K562 (cell line): ENCODE results near the gene PBX2. TPM values are rescaled to one million over a fixed set of nuclear protein-coding genes. Genes with fewer than 3 reads are reported as not detected.

ENCODE experiments used
- ATF1 ChIP-seq, 2 experiments: fragments of 450-650 bp in 1 of 2; IDR thresholded peaks; 2 replicates each; pipeline ENCODE4 v1.6.1; 2016; ENCODE audit warnings: missing compliant biosample characterization in 1 of 2, missing genetic modification characterization in 1 of 2
- C11orf30 ChIP-seq: fragments of 450-650 bp; IDR thresholded peaks from 2 replicates; pipeline ENCODE4 v1.6.1; 2016; ENCODE audit warnings: low read depth, mild to moderate bottlenecking
- CHAMP1 ChIP-seq: fragments of 450-650 bp; IDR thresholded peaks from 2 replicates; pipeline ENCODE4 v1.6.1; 2016; ENCODE audit warnings: mild to moderate bottlenecking
- CHD1 ChIP-seq: fragments of 200-600 bp; sonication (generic); IDR thresholded peaks from one replicate; pipeline ENCODE4 v1.6.1; 2012; ENCODE audit warnings: mild to moderate bottlenecking, moderate library complexity, low read length, inconsistent platforms
- EP400 ChIP-seq: fragments of 450-650 bp; IDR thresholded peaks from 2 replicates; pipeline ENCODE4 v1.6.1; 2017; ENCODE audit warnings: antibody characterized with exemption, mild to moderate bottlenecking, moderate library complexity
- ETV6 ChIP-seq, 3 experiments: fragments of 150-350 bp in 1 of 3; sonication (generic) in 1 of 3; formaldehyde crosslinking in 1 of 3; IDR thresholded peaks; 2 replicates each; pipeline versions ENCODE4 v1.6.1 to v1.8.0; 2014 to 2022; ENCODE audit warnings: borderline replicate concordance in 2 of 3, low read depth in 2 of 3, antibody characterized with exemption in 1 of 3, low read length in 1 of 3, mild to moderate bottlenecking in 1 of 3, missing genetic modification reagents in 1 of 3
- HDAC1 ChIP-seq, 2 experiments: fragments of 450-650 bp; IDR thresholded peaks; 2 replicates each; pipeline ENCODE4 v1.6.1; 2016 to 2017; ENCODE audit warnings: inconsistent platforms in 1 of 2, mild to moderate bottlenecking in 1 of 2, moderate library complexity in 1 of 2
- KAT2B ChIP-seq: IDR thresholded peaks from one replicate; pipeline ENCODE4 v1.6.1; 2012; ENCODE audit warnings: low read depth, mild to moderate bottlenecking, control low read depth, inconsistent platforms, low read length, moderate library complexity
- MEF2A ChIP-seq: IDR thresholded peaks from 2 replicates; pipeline ENCODE4 v1.6.1; 2011; ENCODE audit warnings: low read depth, mild to moderate bottlenecking, low read length, moderate library complexity; ENCODE audit not compliant: control insufficient read depth
- RAD21 ChIP-seq, 2 experiments: fragments of 250-450 bp in 1 of 2; fragments of 450-650 bp in 1 of 2; sonication (Bioruptor Pico) in 1 of 2; formaldehyde crosslinking in 1 of 2; IDR thresholded peaks in 1 of 2; conservative IDR thresholded peaks in 1 of 2; 2 replicates each; pipeline versions ENCODE4 v1.4.0 to v1.8.0; 2020 to 2022; ENCODE audit warnings: mild to moderate bottlenecking in 2 of 2, moderate library complexity in 1 of 2
- RNF219 ChIP-seq: fragments of 250-450 bp; sonication (Bioruptor Pico); IDR thresholded peaks from 2 replicates; pipeline ENCODE4 v1.5.0; 2022; ENCODE audit warnings: mild to moderate bottlenecking
- SMARCA4 ChIP-seq: fragments of 450-650 bp; IDR thresholded peaks from 2 replicates; pipeline ENCODE4 v1.6.1; 2016
- SRSF9 ChIP-seq: fragments of 200-400 bp; formaldehyde crosslinking; IDR thresholded peaks from 2 replicates; pipeline ENCODE4 v1.6.1; 2017; ENCODE audit warnings: low read depth, low read length, borderline replicate concordance
- ZFP91 ChIP-seq: sonication (generic); formaldehyde crosslinking; IDR thresholded peaks from 2 replicates; pipeline ENCODE4 v1.8.0; 2022; ENCODE audit warnings: mild to moderate bottlenecking, missing genetic modification reagents
- ZNF395 ChIP-seq: fragments of 200-800 bp; sonication (Bioruptor generic); IDR thresholded peaks from 2 replicates; pipeline ENCODE4 v1.6.1; 2017; ENCODE audit warnings: missing genetic modification characterization, missing compliant biosample characterization
- ZNF639 ChIP-seq, 2 experiments: fragments of 200-800 bp in 1 of 2; sonication (Bioruptor generic) in 1 of 2; sonication (generic) in 1 of 2; formaldehyde crosslinking in 1 of 2; IDR thresholded peaks in 1 of 2; conservative IDR thresholded peaks in 1 of 2; 2 replicates each; pipeline versions ENCODE4 v1.5.0 to v1.6.1; 2016 to 2020; ENCODE audit warnings: missing compliant biosample characterization in 1 of 2, missing genetic modification characterization in 1 of 2, missing genetic modification reagents in 1 of 2
- ZNF830 ChIP-seq: fragments of 250-450 bp; sonication (Bioruptor Pico); IDR thresholded peaks from 2 replicates; pipeline ENCODE4 v1.5.0; 2021; ENCODE audit warnings: mild to moderate bottlenecking
- polyA plus RNA-seq, 8 experiments: library from polyadenylated mRNA; depleted of rRNA in 4 of 8; stranded (reverse) in 5 of 8; unstranded in 3 of 8; fragments of >200 nt; fragmentation: Nextera tagmentation in 2 of 8; fragmentation: Illumina TruSeq in 1 of 8; extraction: Ambion mirVana in 2 of 8; extraction: Trizol in 1 of 8; gene quantifications; 2 replicates each; pipeline versions ENCODE4 v1.2.1 to v1.2.3, GENCODE V29; 2011 to 2014; ENCODE audit warnings: inconsistent platforms in 1 of 8, missing spikeins in 1 of 8
- total RNA-seq, 7 experiments: library from RNA; depleted of rRNA in 6 of 7; stranded (reverse); fragments of >200 nt in 6 of 7; fragmentation: Illumina TruSeq in 2 of 7; extraction: Trizol in 2 of 7; gene quantifications; 2 replicates each; pipeline versions ENCODE4 v1.2.1 to v1.2.3, GENCODE V29; 2011 to 2021; ENCODE audit warnings: low replicate concordance in 1 of 7

The PBX2 gene
- total and polyA plus RNA-seq, 9 of the 15 experiments (the other 6 are each of a cell fraction or from before 2014, with no cell fraction given): 1.9 to 134 (median 62.5) TPM

GRCh38 chr6:32167761-32168262 lies 22.2 kb downstream of the PBX2 start (continued):
- TF ChIP-seq ATF1 (CRISPR knock-in tag; IDR thresholded peaks at IDR 0.05) (no peak), ATF1 (tag; IDR thresholded peaks at IDR 0.05) (peak; percentile 86), RNF219 (0 out of 2 replicates have a peak, but pooled peaks have one; percentile 58), EP400 (peak; percentile 51; the same call in 1 of the 2 replicates), ZNF830 (CRISPR knock-in tag) (no peak), KAT2B (no peak), CHAMP1 (peak; percentile 54), HDAC1 (IDR thresholded peaks at IDR 0.05) (peak; percentile 84 to 90; a peak in 3 of 4 replicates), CHD1 (no peak), SRSF9 (no peak), ZFP91 (no peak), RAD21 (CRISPR knock-in tag; conservative IDR thresholded peaks at IDR 0.05 in 1 of 2, IDR thresholded peaks at IDR 0.05 in 1 of 2) (peak; percentile 16 to 24; a peak in 2 of 4 replicates), ZNF395 (peak; percentile 89), MEF2A (no peak; the same call in 1 of the 2 replicates), ZNF639 (CRISPR knock-in tag; conservative IDR thresholded peaks at IDR 0.05 in 1 of 2, IDR thresholded peaks at IDR 0.05 in 1 of 2) (peak in 1 of 2 experiments; percentile 85; a peak in 2 of 4 replicates), SMARCA4 (peak; percentile 97), ETV6 (IDR thresholded peaks at IDR 0.05; ENCODE audit: borderline replicate concordance in 1 of 2, low read depth in 2 of 2, low read length in 1 of 2) (0 out of 4 replicates have a peak, but pooled peaks of 1 of the 2 experiments have one; percentile 40), ETV6 (CRISPR knock-in tag; IDR thresholded peaks at IDR 0.05; ENCODE audit: borderline replicate concordance) (no peak), C11orf30 (no peak; the same call in 1 of the 2 replicates)
